Germinal center (tissue), 1 donor: ENCODE data around the gene CEMIP2.
A peak's percentile ranks its signal among the peaks of the same experiment; 100 is the strongest.
"Not testable (repeated sequence)": the region's sequence is repeated elsewhere in the genome, so short reads cannot be mapped to it uniquely, and the experiment has no call there.

Experiments used
- DNase-seq: peaks from one replicate; pipeline ENCODE4 v3.0.0; 2012; ENCODE audit warnings: mixed read lengths, low spot score

The CEMIP2 gene

GRCh38 chr9:71678999-71679398 is 89.3 kb downstream of the CEMIP2 start:
- DNase-seq, result no peak

- no peak for DNase-seq
Measured at GRCh38 chr9:71677209-71677608, 91.1 kb downstream of the CEMIP2 start.

GRCh38 chr9:71676460-71676859 is 91.9 kb downstream of the CEMIP2 start:
- no peak for DNase-seq

- DNase-seq, result no peak
Measured at GRCh38 chr9:71675857-71676165, 92.5 kb downstream of the CEMIP2 start.

GRCh38 chr9:71675105-71675856 is 93.0 kb downstream of the CEMIP2 start:
- peak; percentile 14 for DNase-seq

- no peak for DNase-seq
Measured at GRCh38 chr9:71672573-71672972, 95.7 kb downstream of the CEMIP2 start.

- no peak for DNase-seq
Measured at GRCh38 chr9:71671289-71671688, 97.0 kb downstream of the CEMIP2 start.

GRCh38 chr9:71670121-71670520 is 98.2 kb downstream of the CEMIP2 start:
- no peak for DNase-seq

- DNase-seq, result no peak
Measured at GRCh38 chr9:71669284-71669995, 98.9 kb downstream of the CEMIP2 start.

- DNase-seq, result no peak
Measured at GRCh38 chr9:71668717-71669116, 99.6 kb downstream of the CEMIP2 start.

GRCh38 chr9:71665247-71665646 is 103.1 kb downstream of the CEMIP2 start:
- DNase-seq, result no peak

GRCh38 chr9:71664566-71664965 is 103.7 kb downstream of the CEMIP2 start:
- DNase-seq, result no peak

GRCh38 chr9:71663931-71664459 is 104.3 kb downstream of the CEMIP2 start:
- no peak for DNase-seq

GRCh38 chr9:71663216-71663615 is 105.1 kb downstream of the CEMIP2 start:
- DNase-seq, result no peak

- DNase-seq, result no peak
Measured at GRCh38 chr9:71662082-71662481, 106.2 kb downstream of the CEMIP2 start.

- DNase-seq, result not testable (repeated sequence)
Measured at GRCh38 chr9:71657276-71657675, 111.0 kb downstream of the CEMIP2 start.

GRCh38 chr9:71656496-71656895 is 111.8 kb downstream of the CEMIP2 start:
- DNase-seq, result no peak

GRCh38 chr9:71655778-71656177 is 112.5 kb downstream of the CEMIP2 start:
- no peak for DNase-seq

- DNase-seq, result no peak
Measured at GRCh38 chr9:71655141-71655540, 113.2 kb downstream of the CEMIP2 start.

GRCh38 chr9:71652480-71652879 is 115.8 kb downstream of the CEMIP2 start:
- DNase-seq, result no peak

- no peak for DNase-seq
Measured at GRCh38 chr9:71648453-71648852, 119.9 kb downstream of the CEMIP2 start.

- DNase-seq, result no peak
Measured at GRCh38 chr9:71647094-71647591, 121.2 kb downstream of the CEMIP2 start.

- no peak for DNase-seq
Measured at GRCh38 chr9:71646131-71646530, 122.2 kb downstream of the CEMIP2 start.
